Central memory CD4-positive, alpha-beta T cell (primary cell): ENCODE measurements around the gene CREG1.
"Not testable (repeated sequence)": the region's sequence is repeated elsewhere in the genome, so short reads cannot be mapped to it uniquely, and the experiment has no call there.

Experiments
- DNase-seq: peaks from one replicate; pipeline ENCODE4 v3.0.0; 2022

CREG1 gene

GRCh38 chr1:167563579-167564246 is 10.2 kb upstream of the CREG1 start:
- no peak for DNase-seq

- DNase-seq: no peak
Measured at GRCh38 chr1:167562702-167563101, 9.1 kb upstream of the CREG1 start.

- DNase-seq: no peak
Measured at GRCh38 chr1:167561753-167562152, 8.2 kb upstream of the CREG1 start.

GRCh38 chr1:167555971-167556714 is 2.6 kb upstream of the CREG1 start:
- peak; percentile 60 for DNase-seq

GRCh38 chr1:167555072-167555471 is 1.5 kb upstream of the CREG1 start:
- DNase-seq: not testable (repeated sequence)

GRCh38 chr1:167554028-167554779 is 642 bp upstream of the CREG1 start:
- no peak for DNase-seq

- no peak for DNase-seq
Measured at GRCh38 chr1:167551362-167551761, 2.2 kb downstream of the CREG1 start.

- no peak for DNase-seq
Measured at GRCh38 chr1:167548059-167548932, 5.3 kb downstream of the CREG1 start.

GRCh38 chr1:167546935-167547334 is 6.6 kb downstream of the CREG1 start:
- no peak for DNase-seq

- DNase-seq: no peak
Measured at GRCh38 chr1:167545349-167545748, 8.2 kb downstream of the CREG1 start.

GRCh38 chr1:167544447-167545093 is 9.0 kb downstream of the CREG1 start:
- DNase-seq: no peak

GRCh38 chr1:167543199-167543990 is 10.2 kb downstream of the CREG1 start:
- no peak for DNase-seq

GRCh38 chr1:167542109-167543032 is 11.2 kb downstream of the CREG1 start:
- DNase-seq: no peak

GRCh38 chr1:167541610-167542009 is 12.0 kb downstream of the CREG1 start:
- no peak for DNase-seq

GRCh38 chr1:167541003-167541402 is 12.6 kb downstream of the CREG1 start:
- DNase-seq: no peak

- DNase-seq: no peak
Measured at GRCh38 chr1:167538657-167539056, 14.9 kb downstream of the CREG1 start.

- DNase-seq: peak; percentile 50
Measured at GRCh38 chr1:167533851-167534300, 19.7 kb downstream of the CREG1 start.

GRCh38 chr1:167532964-167533824 is 20.4 kb downstream of the CREG1 start:
- no peak for DNase-seq

- no peak for DNase-seq
Measured at GRCh38 chr1:167532375-167532774, 21.2 kb downstream of the CREG1 start.
